SU-DHL-6 (cell line): ENCODE data around the gene PKHD1.

Experiments
- H2AFZ ChIP-seq: fragments of 200-600 bp; sonication (generic); 2 replicates; pipeline ENCODE4 v1.6.1; 2014; ENCODE audit warnings: low read depth, mild to moderate bottlenecking, moderate library complexity, mixed read lengths, antibody characterized with exemption, low read length; ENCODE audit not compliant: severe bottlenecking
- H3F3A ChIP-seq: fragments of 200-600 bp; shearing (Covaris generic); 2 replicates; pipeline ENCODE4 v1.6.0; 2016; ENCODE audit warnings: antibody characterized with exemption, mild to moderate bottlenecking; ENCODE audit not compliant: insufficient read depth
- H3K27ac ChIP-seq: fragments of 200-600 bp; sonication (generic); 2 replicates; pipeline ENCODE4 v1.5.1; 2016; ENCODE audit warnings: low read depth, mild to moderate bottlenecking, low read length, moderate library complexity, mixed read lengths
- H3K27me3 ChIP-seq: fragments of 200-600 bp; sonication (generic), shearing (Covaris generic); 2 replicates; pipeline ENCODE4 v1.6.0; 2014; ENCODE audit warnings: mild to moderate bottlenecking, low read length
- H3K36me3 ChIP-seq: fragments of 200-600 bp; sonication (generic); 2 replicates; pipeline ENCODE4 v1.6.1; 2014; ENCODE audit warnings: mild to moderate bottlenecking, low read length, mixed read lengths
- H3K4me2 ChIP-seq: fragments of 300-600, 200-600 bp; shearing (Covaris generic), sonication (generic); 2 replicates; pipeline ENCODE4 v1.6.0; 2014; ENCODE audit warnings: low read length, low read depth, mild to moderate bottlenecking; ENCODE audit not compliant: poor library complexity, severe bottlenecking
- H3K4me3 ChIP-seq: fragments of 200-600 bp; sonication (generic); 2 replicates; pipeline ENCODE4 v1.5.1; 2014; ENCODE audit warnings: antibody characterized with exemption, low read length, mild to moderate bottlenecking, mixed read lengths; ENCODE audit not compliant: insufficient read depth, poor library complexity, severe bottlenecking
- H3K79me2 ChIP-seq: fragments of 200-600 bp; sonication (generic); 2 replicates; pipeline ENCODE4 v1.6.1; 2014; ENCODE audit warnings: mild to moderate bottlenecking, low read length, moderate library complexity; ENCODE audit not compliant: insufficient read depth
- H3K9ac ChIP-seq: fragments of 200-600 bp; sonication (generic); 2 replicates; pipeline ENCODE4 v1.7.0; 2014; ENCODE audit warnings: mild to moderate bottlenecking, low read length
- H3K9me2 ChIP-seq: fragments of 200-600 bp; sonication (generic); replicated peaks from 2 replicates; pipeline ENCODE4 v1.6.1; 2014; ENCODE audit warnings: low read length; ENCODE audit not compliant: insufficient read depth
- H3K9me3 ChIP-seq: fragments of 200-600 bp; sonication (generic); 2 replicates; pipeline ENCODE4 v1.6.1; 2014; ENCODE audit warnings: low read length, mixed read lengths; ENCODE audit not compliant: insufficient read depth
- H4K20me1 ChIP-seq: fragments of 200-600 bp; sonication (generic); 2 replicates; pipeline ENCODE4 v1.6.1; 2014; ENCODE audit warnings: low read depth, mild to moderate bottlenecking, antibody characterized with exemption, low read length, moderate library complexity, mixed read lengths
- CTCF ChIP-seq: fragments of 200-600 bp; sonication (generic); IDR thresholded peaks from one replicate; pipeline ENCODE4 v1.5.1; 2017; ENCODE audit warnings: antibody characterized with exemption, mild to moderate bottlenecking, low read length, moderate library complexity; ENCODE audit not compliant: insufficient read depth, poor library complexity, severe bottlenecking
- EZH2phosphoT487 ChIP-seq: fragments of 200-600 bp; sonication (generic), shearing (Covaris generic); conservative IDR thresholded peaks from 2 replicates; pipeline ENCODE4 v1.6.1; 2018; ENCODE audit warnings: mild to moderate bottlenecking, antibody characterized with exemption, low read length, moderate library complexity, mixed read lengths

The PKHD1 gene

GRCh38 chr6:51738614-51739013 lies 348.8 kb downstream of the PKHD1 start:
- Histone ChIP-seq H2AFZ (no peak overlapping the region), H3K9ac (no peak overlapping the region), H4K20me1 (no peaks in the 10 kb centered on the region), H3K4me3 (no peak overlapping the region), H3K4me2 (no peak overlapping the region), H3F3A (no peaks in the 10 kb centered on the region), H3K27ac (no peak overlapping the region), H3K36me3 (no peaks in the 10 kb centered on the region), H3K9me2 (no peaks in the 10 kb centered on the region), H3K9me3 (no peaks in the 10 kb centered on the region), H3K79me2 (no peaks in the 10 kb centered on the region), H3K27me3 (0 out of 2 replicates have a peak, but pooled peaks cover 2% of the 10 kb centered on the region)
- no peak for TF ChIP-seq EZH2phosphoT487
- no peak for TF ChIP-seq CTCF

GRCh38 chr6:51737580-51738360 lies 349.6 kb downstream of the PKHD1 start:
- Histone ChIP-seq H2AFZ (no peak overlapping the region), H3K36me3 (no peaks in the 10 kb centered on the region), H3K4me2 (no peak overlapping the region), H3K9me3 (no peaks in the 10 kb centered on the region), H4K20me1 (no peaks in the 10 kb centered on the region), H3F3A (no peaks in the 10 kb centered on the region), H3K79me2 (no peaks in the 10 kb centered on the region), H3K27ac (no peak overlapping the region), H3K9ac (no peak overlapping the region), H3K27me3 (0 out of 2 replicates have a peak, but pooled peaks cover 2% of the 10 kb centered on the region), H3K9me2 (no peaks in the 10 kb centered on the region), H3K4me3 (no peak overlapping the region)
- no peak for TF ChIP-seq EZH2phosphoT487
- TF ChIP-seq CTCF, result no peak

DNA sequence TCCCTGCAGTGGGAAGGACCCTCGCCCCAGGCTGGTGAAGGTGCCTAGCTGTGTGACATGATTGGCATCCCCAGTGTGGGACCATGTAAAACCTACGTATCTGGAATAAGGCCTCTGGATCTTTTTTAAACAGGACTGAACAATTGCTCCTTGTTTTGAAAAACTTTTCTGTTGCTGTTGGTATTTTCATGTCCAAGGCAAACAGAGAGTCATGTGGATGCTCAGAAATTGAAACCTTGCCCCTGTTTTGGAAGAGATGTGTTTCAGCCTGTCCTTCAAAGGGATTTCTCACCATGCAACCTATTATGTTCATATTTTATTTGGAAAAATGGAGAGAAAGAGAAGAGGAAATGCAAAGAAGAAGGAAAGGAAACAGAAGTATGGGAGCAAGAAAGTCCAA lies 362.3 kb downstream of the PKHD1 start:
- TF ChIP-seq CTCF (no peak), EZH2phosphoT487 (no peak)
- Histone ChIP-seq H3K36me3 (no peaks in the 10 kb centered on the region), H3K4me2 (no peak overlapping the region), H3K27ac (no peak overlapping the region), H3K9ac (no peak overlapping the region), H4K20me1 (no peaks in the 10 kb centered on the region), H3K9me2 (no peaks in the 10 kb centered on the region), H3K27me3 (no peaks in the 10 kb centered on the region), H2AFZ (no peak overlapping the region), H3K79me2 (no peaks in the 10 kb centered on the region), H3K9me3 (no peaks in the 10 kb centered on the region), H3K4me3 (no peak overlapping the region), H3F3A (no peaks in the 10 kb centered on the region)
